ENCODE measurements around the gene NBEAL1.
"Not testable (repeated sequence)": the region's sequence is repeated elsewhere in the genome, so short reads cannot be mapped to it uniquely, and the experiment has no call there.

The NBEAL1 gene

DNA sequence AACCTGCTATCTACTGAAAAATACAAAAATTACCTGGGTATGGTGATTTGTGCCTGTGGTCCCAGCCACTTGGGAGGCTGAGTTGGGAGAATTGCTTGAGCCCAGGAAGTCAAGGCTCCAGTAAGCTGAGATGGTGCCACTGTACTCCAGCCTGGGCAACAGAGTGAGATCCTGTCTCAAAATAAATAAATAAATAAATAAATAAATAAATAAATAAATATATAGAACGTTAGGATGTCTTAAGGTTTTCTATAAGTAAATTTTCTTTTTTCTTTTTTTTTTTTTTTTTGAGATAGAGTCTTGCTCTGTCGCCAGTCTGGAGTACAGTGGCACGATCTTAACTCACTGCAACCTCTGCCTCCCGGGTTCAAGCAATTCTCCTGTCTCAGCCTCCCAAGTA, 95.8 kb downstream of the NBEAL1 start:
- DNase-seq (ENCODE audit: low read depth in 2 of 2, low spot score in 1 of 2): not testable (repeated sequence)

DNA sequence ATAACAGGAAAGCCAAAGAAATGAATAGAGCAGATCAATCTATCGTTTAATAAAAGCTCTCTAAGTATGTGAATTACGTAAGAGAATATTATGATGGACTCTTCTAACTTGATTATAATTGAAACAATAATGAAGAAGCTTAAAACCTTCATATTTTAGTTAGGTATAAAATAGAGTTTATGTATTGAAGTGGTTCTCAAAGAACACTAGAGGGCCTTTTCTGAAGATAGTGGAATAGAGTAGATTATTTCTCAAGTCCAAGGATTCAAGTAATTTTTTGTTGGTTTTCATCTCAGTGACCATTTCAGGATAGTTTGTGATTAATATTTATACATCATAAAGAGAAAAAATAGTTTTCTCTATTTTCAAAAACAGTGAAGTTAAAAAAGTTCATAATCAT, 97.7 kb downstream of the NBEAL1 start:
- no peak for DNase-seq (ENCODE audit: low read depth in 2 of 2, low spot score in 1 of 2)

- not testable (repeated sequence) for DNase-seq (ENCODE audit: low read depth in 2 of 2, low spot score in 1 of 2)
Measured at GRCh38 chr2:203115201-203115700, 100.6 kb downstream of the NBEAL1 start.

DNA sequence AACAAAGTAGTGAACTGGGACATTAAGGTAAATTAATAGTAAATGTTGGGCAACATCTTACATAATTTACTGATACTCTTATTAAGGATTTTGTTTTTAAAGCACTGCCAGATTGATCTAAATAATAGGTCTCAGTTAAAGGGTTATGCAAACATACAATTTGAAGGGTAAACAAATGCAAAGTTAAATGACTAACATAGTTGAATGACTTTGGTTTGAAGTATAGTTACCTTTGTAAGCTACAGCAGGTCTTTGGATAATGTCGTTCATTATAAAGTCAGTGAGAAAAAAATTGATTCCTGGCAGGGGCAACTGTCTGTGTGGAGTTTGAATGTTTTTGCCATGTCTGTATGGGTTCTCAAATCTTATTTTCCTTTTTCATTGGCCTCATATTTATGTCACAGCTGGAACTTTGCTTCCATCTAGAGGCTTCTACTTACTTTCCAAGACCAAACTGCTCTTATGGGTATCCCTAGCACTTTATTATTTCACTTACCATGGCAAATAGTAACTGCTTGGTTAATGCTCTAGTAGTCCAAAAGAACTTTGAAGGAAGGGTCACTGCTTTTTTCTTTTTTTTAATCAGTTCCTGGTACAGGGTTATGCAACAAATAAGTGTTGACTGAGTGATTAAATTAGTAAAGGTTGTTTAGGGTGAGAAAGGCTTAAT, 107.8 kb downstream of the NBEAL1 start:
- DNase-seq (ENCODE audit: low read depth in 2 of 2, low spot score in 1 of 2): no peak

DNA sequence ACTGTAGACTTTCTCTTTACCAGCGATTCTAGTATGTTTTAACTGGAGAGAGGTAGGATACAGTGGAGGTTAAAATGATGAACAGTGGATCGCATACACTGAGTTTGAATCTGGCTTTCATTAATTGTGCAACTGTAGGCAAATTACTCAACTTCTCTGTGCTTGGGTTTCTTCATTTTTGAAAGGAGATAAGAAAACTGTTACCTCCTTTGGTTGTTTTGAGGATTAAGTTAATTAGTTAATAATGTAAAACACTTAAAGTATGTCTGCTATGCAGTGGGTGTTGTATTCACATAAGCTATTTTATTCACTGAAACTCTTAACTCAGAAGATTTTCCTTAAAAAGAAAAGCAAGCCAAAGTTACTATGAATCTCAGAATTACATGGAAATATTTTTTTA, 112.3 kb downstream of the NBEAL1 start:
- DNase-seq (ENCODE audit: low read depth in 2 of 2, low spot score in 1 of 2): no peak

DNA sequence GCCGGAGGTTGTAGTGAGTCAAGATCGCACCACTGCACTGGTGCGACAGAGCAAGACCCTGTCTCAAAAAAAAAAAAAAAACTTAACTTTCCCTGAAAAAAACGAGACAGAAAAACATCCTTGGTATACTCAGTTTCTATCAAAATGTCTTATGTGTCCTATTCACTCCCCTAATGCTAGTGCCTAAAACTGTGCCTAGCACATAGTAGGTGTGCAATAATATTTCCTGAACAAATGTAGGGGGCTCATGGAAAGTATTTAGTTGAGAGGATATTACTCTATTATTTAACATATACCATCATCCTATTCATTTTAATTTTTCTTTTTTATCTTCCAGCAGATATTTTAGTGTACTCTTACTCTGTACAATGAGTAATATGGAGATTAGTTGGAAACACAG, 120.4 kb downstream of the NBEAL1 start:
- no peak for DNase-seq (ENCODE audit: low read depth in 2 of 2, low spot score in 1 of 2)

DNA sequence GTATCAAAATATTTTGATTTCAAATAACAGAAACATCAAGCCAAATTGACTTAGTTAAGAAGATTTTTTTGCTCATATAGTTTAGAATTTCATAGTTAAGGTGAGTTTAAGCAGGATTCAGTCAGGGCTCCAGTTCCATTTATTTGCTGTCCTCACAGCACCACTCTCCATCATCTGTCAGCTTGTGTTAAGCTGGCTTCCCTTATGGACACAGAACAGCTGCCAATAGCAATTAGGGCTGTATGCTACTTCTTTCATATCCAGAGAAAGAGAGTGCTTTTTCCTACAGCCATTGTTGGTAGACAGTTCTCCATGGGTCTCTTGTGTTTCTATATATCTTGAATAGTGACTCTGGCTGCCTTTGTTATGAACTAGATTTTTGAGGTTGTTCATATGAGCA, 128.7 kb downstream of the NBEAL1 start:
- no peak for DNase-seq (ENCODE audit: low read depth in 2 of 2, low spot score in 1 of 2)

DNA sequence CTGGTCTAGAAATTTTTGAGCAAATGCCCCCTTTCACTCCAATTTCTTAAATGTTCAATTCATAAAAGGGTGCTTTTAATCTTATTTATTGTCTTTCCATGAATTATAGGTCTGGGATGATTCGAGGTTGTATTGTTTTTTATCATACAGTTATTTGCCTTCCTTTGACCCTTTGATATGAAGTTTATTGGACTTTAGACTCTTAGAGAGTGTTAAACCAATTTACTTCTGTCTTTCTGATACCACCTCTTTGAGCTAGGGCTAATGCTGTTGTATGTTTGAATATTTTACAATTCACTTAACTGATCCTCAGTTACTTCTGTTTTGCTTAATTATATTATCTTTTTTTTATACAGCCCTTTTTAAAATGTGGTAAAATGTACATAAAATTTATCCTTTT, 134.5 kb downstream of the NBEAL1 start:
- no peak for DNase-seq (ENCODE audit: low read depth in 2 of 2, low spot score in 1 of 2)

- DNase-seq (ENCODE audit: low read depth in 2 of 2, low spot score in 1 of 2): no peak
Measured at GRCh38 chr2:203155406-203155805, 140.7 kb downstream of the NBEAL1 start.

DNA sequence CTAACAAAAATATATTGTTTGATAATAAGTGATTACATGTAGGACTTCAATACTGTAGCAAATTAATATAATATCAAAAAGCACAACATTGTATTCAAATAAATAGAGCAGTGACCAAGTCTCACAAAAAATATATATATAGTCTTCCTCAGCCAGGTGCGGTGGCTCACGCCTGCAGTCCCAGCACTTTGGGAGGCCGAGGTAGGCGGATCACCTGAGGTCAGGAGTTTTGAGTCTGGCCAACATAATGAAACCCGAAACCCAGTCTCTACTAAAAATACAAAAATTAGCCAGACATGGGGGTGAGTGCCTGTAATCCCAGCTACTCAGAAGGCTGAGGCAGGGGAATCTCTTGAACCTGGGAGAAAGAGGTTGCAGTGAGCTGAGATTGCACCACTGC, 148.0 kb downstream of the NBEAL1 start:
- not testable (repeated sequence) for DNase-seq (ENCODE audit: low read depth in 2 of 2, low spot score in 1 of 2)

DNA sequence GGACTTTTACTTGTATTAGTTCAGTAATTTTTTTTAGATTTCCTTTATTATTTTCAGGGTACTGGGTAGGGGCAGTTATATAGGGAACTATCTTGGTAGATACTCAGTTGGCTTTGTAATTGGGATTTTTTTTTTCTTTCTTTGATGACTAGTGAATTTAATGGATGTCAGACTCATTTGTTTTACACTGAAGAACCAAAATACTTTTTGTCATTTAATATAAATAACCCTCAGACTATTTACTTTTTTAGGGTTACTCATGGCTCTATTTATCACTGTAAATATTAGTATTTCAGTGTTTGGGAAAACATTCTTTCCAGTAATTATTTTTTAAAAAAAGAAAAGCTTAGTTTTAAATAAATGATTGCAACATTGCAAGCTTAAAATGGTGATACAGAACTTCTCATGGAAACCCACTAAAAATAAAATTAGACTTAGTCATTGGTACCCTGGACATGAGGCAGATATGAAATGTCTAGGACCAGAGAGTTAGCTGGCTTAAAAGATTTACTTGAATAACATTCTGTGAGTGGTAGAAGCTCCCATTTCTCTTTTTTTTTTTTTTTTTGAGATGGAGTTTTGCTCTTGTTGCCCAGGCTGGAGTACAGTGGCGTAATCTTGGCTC, 149.7 kb downstream of the NBEAL1 start:
- DNase-seq (ENCODE audit: low read depth in 2 of 2, low spot score in 1 of 2): no peak

DNA sequence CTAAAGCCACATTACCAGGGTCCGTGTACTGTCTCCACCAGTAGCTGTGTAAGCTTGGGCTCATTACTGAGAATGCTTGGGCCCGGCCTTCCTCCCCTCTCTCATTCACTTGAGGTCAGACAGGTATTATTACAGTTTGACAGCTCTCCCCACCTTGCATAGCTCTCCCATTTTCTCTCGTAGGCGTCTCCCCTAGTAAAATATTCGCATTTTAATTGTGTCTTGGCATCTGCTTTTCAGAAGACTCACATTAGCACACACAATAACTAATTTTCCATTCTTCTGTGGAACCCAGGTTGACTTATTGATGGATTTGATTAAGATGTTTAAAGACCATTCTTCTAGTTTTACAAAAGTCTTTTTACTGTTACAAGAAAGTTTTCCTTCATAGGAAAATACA, 153.1 kb downstream of the NBEAL1 start:
- DNase-seq (ENCODE audit: low read depth in 2 of 2, low spot score in 1 of 2): no peak

DNA sequence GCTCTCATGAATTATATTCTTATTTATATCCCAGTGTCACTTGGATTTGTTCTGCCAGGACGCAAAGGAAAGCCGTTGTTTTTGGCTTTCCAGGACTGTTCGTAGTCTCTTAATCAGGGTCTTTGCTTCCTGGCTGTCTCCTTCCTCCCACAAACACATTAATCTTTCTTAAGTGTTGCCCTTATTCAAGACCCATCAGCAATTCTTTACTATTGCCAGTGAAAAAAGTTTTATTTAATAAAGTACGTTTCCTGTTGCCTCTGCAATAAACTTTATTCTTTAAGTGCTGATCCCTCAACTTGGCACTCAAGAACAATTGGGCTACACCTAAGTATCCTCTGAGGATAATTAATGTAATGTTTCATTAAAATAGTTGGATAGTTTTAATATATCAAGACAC, 155.8 kb downstream of the NBEAL1 start:
- no peak for DNase-seq (ENCODE audit: low read depth in 2 of 2, low spot score in 1 of 2)

DNA sequence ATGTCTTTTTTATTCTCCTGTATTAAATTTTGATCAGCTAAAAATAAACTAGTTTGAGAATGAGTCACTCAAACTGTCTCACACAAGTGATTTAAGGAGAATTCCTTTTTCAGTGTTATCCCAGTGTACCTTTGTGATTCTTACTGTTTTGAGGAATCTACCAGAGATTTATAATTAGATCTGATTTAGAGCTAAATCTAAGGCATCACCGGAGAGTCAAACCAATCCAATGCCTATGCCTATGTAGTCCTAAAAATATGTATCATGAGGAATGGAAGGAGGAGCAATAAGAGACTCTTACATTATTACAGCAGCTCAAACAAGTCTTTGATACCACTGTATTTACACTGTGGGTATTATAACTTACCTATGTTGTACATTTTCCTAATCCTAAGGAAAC, 160.7 kb downstream of the NBEAL1 start:
- DNase-seq (ENCODE audit: low read depth in 2 of 2, low spot score in 1 of 2): no peak

DNA sequence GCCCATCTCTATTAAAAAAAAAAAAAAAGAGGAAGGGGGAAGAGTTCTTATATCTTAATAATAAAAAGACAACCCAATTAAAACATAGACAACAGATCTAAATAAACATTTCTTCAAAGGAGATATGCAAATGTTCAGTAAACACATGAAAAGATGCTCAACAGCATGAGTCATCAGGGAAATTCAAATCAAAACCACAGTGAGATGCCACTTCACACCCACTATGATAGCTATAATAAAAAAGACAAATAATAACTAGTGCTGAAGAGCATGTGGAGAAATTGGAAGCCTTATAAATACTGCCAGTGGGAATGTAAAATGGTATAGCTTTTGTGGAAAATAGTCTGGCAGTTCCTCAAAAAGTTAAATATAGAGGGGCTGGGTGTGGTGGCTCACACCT, 162.7 kb downstream of the NBEAL1 start:
- no peak for DNase-seq (ENCODE audit: low read depth in 2 of 2, low spot score in 1 of 2)

DNA sequence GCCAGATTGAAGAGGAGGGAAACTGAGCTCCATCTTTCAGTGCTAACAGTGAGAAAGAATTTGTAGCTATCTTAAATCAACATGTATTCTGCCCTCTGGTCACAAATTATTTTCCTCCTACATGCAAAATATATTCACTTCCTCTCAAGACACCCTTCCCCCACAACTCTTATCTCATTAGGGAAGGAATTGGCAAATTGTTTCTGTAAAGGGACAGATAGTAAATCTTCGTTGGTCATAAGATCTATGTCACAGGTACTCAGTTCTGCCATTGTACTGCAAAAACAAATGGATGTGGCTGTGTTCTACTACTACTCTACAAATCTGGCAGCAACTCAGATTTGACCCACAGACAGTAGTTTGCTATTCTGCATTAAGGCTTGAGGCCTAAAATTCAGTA, 171.2 kb downstream of the NBEAL1 start:
- DNase-seq (ENCODE audit: low read depth in 2 of 2, low spot score in 1 of 2): no peak

GRCh38 chr2:203190547-203190946, 175.9 kb downstream of the NBEAL1 start:
- not testable (repeated sequence) for DNase-seq (ENCODE audit: low read depth in 2 of 2, low spot score in 1 of 2)

DNA sequence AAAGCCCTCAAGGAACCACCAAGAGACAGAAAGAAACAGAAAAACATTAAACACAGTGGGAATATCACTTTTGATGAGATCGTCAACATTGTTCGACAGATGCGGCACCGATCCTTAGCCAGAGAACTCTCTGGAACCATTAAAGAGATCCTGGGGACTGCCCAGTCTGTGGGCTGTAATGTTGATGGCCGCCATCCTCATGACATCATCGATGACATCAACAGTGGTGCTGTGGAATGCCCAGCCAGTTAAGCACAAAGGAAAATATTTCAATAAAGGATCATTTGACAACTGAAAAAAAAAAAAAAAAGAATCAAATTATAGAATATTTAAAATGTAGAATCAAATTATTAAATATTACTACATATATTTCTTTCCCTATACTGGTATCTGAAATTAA, 176.4 kb downstream of the NBEAL1 start:
- not testable (repeated sequence) for DNase-seq (ENCODE audit: low read depth in 2 of 2, low spot score in 1 of 2)

DNA sequence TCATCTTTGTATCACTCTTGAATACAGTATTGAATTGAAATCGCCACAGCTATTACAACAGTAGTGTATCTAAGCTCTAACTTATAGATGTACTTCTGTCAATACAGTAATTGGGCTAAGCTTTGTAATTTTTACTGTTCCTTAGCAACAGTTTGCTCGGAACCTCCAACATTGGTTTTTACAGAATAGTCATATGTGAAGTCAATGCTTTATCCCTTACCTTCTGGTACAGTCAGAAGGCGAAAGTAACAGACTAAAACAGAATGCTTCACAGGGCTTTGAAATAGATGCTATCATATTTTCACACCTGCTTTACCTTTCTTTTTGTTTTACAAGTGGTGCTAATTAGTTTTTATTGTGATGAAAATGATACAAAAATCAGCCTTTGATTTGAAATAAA, 177.3 kb downstream of the NBEAL1 start:
- no peak for DNase-seq (ENCODE audit: low read depth in 2 of 2, low spot score in 1 of 2)

DNA sequence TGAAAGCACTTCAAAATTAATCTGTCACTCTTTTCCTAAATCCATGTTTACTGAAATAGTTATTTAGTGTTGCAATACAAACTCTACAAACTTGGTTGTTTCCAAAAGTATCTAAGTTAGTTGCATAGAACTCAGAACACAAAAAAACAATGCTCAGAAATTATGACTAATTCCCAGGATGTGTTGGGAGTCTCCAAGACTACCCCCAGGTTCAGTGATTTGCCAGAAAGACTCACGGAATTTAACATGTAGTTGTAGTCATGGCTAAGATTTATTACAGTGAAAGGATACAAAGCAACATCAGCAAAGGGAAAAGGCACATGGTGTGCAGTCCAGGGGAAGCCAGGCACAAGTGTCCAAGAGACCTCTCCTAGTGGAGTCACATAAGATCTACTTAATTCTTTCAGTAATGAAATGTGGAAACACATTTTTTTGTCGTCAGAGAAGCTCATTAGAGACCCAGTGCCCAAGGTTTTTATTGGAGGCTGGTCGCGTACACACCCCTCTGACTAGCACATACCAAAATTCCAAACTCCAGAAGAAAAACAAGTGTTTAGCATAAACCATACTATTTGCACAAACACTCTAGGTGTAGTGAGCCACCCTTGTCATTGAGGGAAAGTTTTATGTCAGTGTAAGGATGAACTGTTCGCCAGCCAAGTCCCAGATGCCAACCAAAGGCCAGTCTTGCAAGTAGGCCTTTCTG, 180.8 kb downstream of the NBEAL1 start:
- no peak for DNase-seq (ENCODE audit: low read depth in 2 of 2, low spot score in 1 of 2)

DNA sequence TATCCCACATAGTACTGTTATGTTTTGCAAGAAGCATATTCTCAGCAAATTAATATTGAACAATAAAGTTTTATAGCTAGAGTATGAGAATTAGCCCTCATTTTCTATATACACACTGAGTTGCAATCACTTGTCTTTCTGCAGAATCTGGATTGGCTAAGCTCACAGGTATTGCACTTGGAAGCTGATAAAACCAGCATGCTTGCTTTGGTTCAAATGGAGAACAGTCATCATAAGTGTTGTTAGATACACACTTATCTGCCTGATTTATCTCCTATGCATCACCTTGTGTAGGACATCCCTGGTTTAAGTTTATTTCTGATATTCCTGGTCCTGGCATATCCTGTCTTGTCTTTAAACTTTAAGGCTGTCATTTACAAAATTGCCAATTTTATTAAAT, 186.2 kb downstream of the NBEAL1 start:
- DNase-seq (ENCODE audit: low read depth in 2 of 2, low spot score in 1 of 2): no peak

DNA sequence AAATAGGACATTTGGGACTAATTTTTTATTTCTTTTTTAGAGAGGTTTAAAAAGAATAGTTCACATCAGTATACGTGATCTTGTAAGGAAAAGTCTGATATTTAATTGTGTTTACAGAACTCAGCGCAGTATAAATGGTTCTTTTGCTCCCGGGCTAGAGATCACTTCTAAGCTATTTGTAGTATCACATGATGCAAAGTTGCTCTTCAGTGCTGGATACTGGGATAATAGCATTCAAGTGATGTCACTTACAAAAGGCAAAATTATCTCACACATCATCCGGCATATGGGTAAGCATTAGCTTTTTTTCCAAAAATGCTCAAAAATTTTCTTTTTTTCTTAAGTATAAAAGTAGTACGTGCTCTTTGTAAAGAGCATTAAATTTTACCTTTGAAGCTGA, 186.8 kb downstream of the NBEAL1 start:
- DNase-seq (ENCODE audit: low read depth in 2 of 2, low spot score in 1 of 2): no peak
